HFFc6 (cell line): Measurements from ENCODE around the gene FOXL1. TPM values are rescaled to one million over a fixed set of nuclear protein-coding genes. Genes with fewer than 3 reads are reported as not detected.
A peak's percentile ranks its signal among the peaks of the same experiment; 100 is the strongest.
"Not testable (repeated sequence)": the region's sequence is repeated elsewhere in the genome, so short reads cannot be mapped to it uniquely, and the experiment has no call there.

Experiments
- DNase-seq: peaks from one replicate; pipeline ENCODE4 v3.0.0-alpha.2; 2018
- H3K27ac Mint-ChIP-seq: 2 replicates; pipeline ENCODE4 v1.8.0; 2020; ENCODE audit warnings: mild to moderate bottlenecking, mixed read lengths
- H3K27me3 Mint-ChIP-seq: 2 replicates; pipeline ENCODE4 v1.8.0; 2021; ENCODE audit warnings: mild to moderate bottlenecking, moderate library complexity, mixed read lengths; ENCODE audit not compliant: insufficient read depth
- H3K36me3 Mint-ChIP-seq: 2 replicates; pipeline ENCODE4 v1.8.0; 2021; ENCODE audit warnings: low read depth, mixed read lengths
- H3K4me1 Mint-ChIP-seq: 2 replicates; pipeline ENCODE4 v1.8.0; 2020; ENCODE audit warnings: low read depth, mixed read lengths
- H3K4me3 Mint-ChIP-seq: 2 replicates; pipeline ENCODE4 v1.8.0; 2020; ENCODE audit warnings: mild to moderate bottlenecking, moderate library complexity, mixed read lengths
- H3K9me3 Mint-ChIP-seq: 2 replicates; pipeline ENCODE4 v1.8.0; 2020; ENCODE audit warnings: mild to moderate bottlenecking, mixed read lengths
- CTCF ChIP-seq: fragments of 200-600 bp; sonication (generic); IDR thresholded peaks from 2 replicates; pipeline ENCODE4 v1.5.0; 2021; ENCODE audit warnings: antibody characterized with exemption, mild to moderate bottlenecking
- total RNA-seq, 6 experiments: library from RNA; stranded (reverse); fragmentation: NEBNext Ultra II Directional; extraction: Animal tissue kit (Norgen Biotek cat#: 25700); gene quantifications; 2 replicates in 1 of 6; 3 replicates in 5 of 6; pipeline ENCODE4 v1.2.3, GENCODE V29; 2021

The FOXL1 gene
- total RNA-seq, 6 experiments from 2014 or later = 20.2 to 25.3 (median 21.6) TPM

- Mint-ChIP-seq H3K4me1 (peaks cover 23% of the 10 kb centered on the region), H3K9me3 (no peaks in the 10 kb centered on the region), H3K36me3 (peaks cover 15% of the 10 kb centered on the region), H3K27ac (peak overlapping the region; percentile 99), H3K4me3 (peak overlapping the region; percentile 96), H3K27me3 (peaks cover 2% of the 10 kb centered on the region)
- peak; percentile 57 for DNase-seq
- no peak for TF ChIP-seq CTCF
These were observed 3.1 kb downstream of the FOXL1 start for GRCh38 chr16:86581458-86581857.

GRCh38 chr16:86584071-86584685 lies 5.8 kb downstream of the FOXL1 start:
- peaks cover 4% of the 10 kb centered on the region for H3K27me3 Mint-ChIP-seq
- peaks cover 15% of the 10 kb centered on the region for H3K36me3 Mint-ChIP-seq
- no peaks in the 10 kb centered on the region for H3K4me1 Mint-ChIP-seq
- no peak for DNase-seq
- H3K27ac Mint-ChIP-seq = peak overlapping the region; percentile 76; the same call in 1 of the 2 replicates
- H3K9me3 Mint-ChIP-seq = no peaks in the 10 kb centered on the region
- H3K4me3 Mint-ChIP-seq = peak overlapping the region; percentile 78; the same call in 1 of the 2 replicates
- TF ChIP-seq CTCF = no peak

- DNase-seq = peak; percentile 69
- no peak overlapping the region for H3K27ac Mint-ChIP-seq
- no peak for TF ChIP-seq CTCF
- H3K36me3 Mint-ChIP-seq = peaks cover 15% of the 10 kb centered on the region
- H3K27me3 Mint-ChIP-seq = peaks cover 2% of the 10 kb centered on the region
- H3K9me3 Mint-ChIP-seq = no peaks in the 10 kb centered on the region
- no peaks in the 10 kb centered on the region for H3K4me1 Mint-ChIP-seq
- H3K4me3 Mint-ChIP-seq = peak overlapping the region; percentile 78
These were observed 6.7 kb downstream of the FOXL1 start for GRCh38 chr16:86584726-86585721.

- H3K4me1 Mint-ChIP-seq = no peaks in the 10 kb centered on the region
- no peaks in the 10 kb centered on the region for H3K9me3 Mint-ChIP-seq
- peak; percentile 96 for DNase-seq
- peaks cover 2% of the 10 kb centered on the region for H3K27me3 Mint-ChIP-seq
- TF ChIP-seq CTCF = no peak
- peaks cover 10% of the 10 kb centered on the region for H3K36me3 Mint-ChIP-seq
- no peak overlapping the region for H3K27ac Mint-ChIP-seq
- peak overlapping the region; percentile 78 for H3K4me3 Mint-ChIP-seq
These were observed 7.7 kb downstream of the FOXL1 start for GRCh38 chr16:86585821-86586611.

DNA sequence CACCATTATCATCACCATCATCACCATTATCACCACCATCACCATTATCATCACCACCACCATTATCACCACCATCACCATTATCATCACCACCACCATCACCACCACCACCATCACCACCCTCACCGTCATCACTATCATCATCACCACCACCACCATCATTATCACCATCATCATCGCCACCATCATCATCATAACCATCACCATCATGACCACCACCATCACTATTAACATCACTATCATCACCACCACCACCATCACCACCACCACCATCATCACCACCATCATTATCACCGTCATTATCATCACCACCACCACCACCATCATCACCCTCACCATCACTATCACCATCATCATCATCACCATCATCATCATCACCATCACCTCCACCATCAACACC lies 9.1 kb downstream of the FOXL1 start:
- TF ChIP-seq CTCF = no peak
- Mint-ChIP-seq H3K27me3 (peaks cover 2% of the 10 kb centered on the region; the same call in 1 of the 2 replicates), H3K27ac (no peak overlapping the region)

DNA sequence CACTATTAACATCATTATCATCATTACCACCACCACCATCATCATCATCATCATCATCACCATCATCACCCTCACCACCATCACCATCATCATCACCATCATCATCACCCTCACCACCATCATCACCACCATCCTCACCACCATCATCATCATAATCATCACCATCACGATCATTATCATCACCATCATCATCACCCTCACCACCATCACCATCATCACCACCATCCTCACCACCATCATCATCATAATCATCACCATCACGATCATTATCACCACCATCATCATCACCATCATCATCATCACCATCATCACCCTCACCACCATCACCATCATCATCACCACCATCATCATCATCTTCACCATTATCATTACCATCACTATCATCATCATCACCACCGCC lies 9.6 kb downstream of the FOXL1 start:
- H3K27me3 Mint-ChIP-seq, H3K4me1 Mint-ChIP-seq, H3K4me3 Mint-ChIP-seq, H3K27ac Mint-ChIP-seq, DNase-seq, H3K9me3 Mint-ChIP-seq: not testable (repeated sequence)
- H3K36me3 Mint-ChIP-seq = peaks cover 14% of the 10 kb centered on the region

More for the DNA sequence above, 9.1 kb downstream of the FOXL1 start:
- H3K36me3 Mint-ChIP-seq = peaks cover 16% of the 10 kb centered on the region
- no peaks in the 10 kb centered on the region for H3K4me1 Mint-ChIP-seq
- no peak overlapping the region for H3K4me3 Mint-ChIP-seq
- no peaks in the 10 kb centered on the region for H3K9me3 Mint-ChIP-seq
- no peak for DNase-seq
